Measurements from ENCODE around the gene TNNC1. TPM values are rescaled to one million over a fixed set of nuclear protein-coding genes. Genes with fewer than 3 reads are reported as not detected.

The TNNC1 gene
- total RNA-seq, 1 experiment from 2014 or later, result not detected

DNA sequence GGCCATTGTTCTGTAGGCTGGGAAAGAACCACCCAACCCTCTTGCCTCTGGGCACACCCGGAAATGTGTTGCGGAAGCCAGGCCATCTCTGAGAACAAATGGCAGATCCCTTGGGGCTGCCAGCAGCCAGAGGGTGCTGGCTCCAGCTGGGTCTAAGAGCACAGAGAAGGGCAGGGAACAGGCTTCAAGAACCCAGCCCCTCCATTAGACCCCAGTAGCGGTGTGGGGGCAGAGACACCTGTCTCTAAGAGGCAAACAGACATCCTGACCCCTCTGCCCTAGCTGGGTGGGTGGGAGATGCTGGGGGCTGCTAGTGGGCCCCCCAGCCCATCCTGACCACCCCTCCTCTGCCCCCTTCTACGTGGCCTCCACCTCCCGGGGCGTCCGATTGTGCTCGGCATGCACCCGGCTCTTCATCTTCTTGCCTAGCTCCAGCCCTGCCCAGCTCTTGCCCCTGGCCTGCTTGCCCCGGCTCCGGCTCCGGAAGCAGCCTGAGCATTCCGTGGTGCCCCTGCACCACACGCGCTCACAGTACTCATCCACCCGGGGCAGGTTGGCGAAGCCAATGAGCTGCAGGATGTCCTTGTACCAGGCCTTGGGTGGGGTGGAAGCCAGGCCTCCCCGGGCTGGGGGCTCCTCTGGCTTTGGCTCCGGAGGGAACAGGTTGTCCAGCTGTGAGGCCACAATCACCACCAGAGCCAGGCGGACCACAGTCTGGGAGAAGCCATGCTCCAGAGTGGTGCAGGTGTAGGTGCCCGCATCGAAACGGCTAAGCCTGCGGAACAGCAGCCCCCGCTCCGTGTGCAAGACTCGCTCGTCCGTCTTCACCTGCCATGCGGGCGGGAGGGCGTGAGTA, 18.4 kb downstream of the TNNC1 start:
- Histone ChIP-seq H3K4me3 (ENCODE audit: low read depth, low read length, poor library complexity, severe bottlenecking) (no peak overlapping the region), H3K27ac (ENCODE audit: low read depth, low read length, poor library complexity, severe bottlenecking) (no peak overlapping the region), H3K4me1 (ENCODE audit: insufficient read depth, low read length, poor library complexity, severe bottlenecking) (no peaks in the 10 kb centered on the region), H3K9me3 (ENCODE audit: low read depth, low read length, poor library complexity, severe bottlenecking) (no peaks in the 10 kb centered on the region), H3K36me3 (ENCODE audit: insufficient read depth, low read length, poor library complexity, severe bottlenecking) (no peaks in the 10 kb centered on the region), H3K27me3 (replicated peaks; ENCODE audit: insufficient read depth, low read depth, low read length, poor library complexity) (no peaks in the 10 kb centered on the region)
- TF ChIP-seq CTCF (conservative IDR thresholded peaks at IDR 0.05; ENCODE audit: low read depth, low read length) (no peak), EZH2 (IDR thresholded peaks at IDR 0.05; ENCODE audit: borderline replicate concordance, low read depth, low read length, poor library complexity, severe bottlenecking) (no peak)
- DNase-seq (ENCODE audit: low spot score), result no peak
- POLR2A ChIA-PET (ENCODE audit: low non-redundant PET), result no interaction called here
- intact Hi-C loops (cut with micrococcal nuclease; ENCODE audit: unreplicated experiment), result no loop called here
- BruUV-seq (replicated peaks), result no TSS peak
- CTCF ChIA-PET, result no interaction called here

DNA sequence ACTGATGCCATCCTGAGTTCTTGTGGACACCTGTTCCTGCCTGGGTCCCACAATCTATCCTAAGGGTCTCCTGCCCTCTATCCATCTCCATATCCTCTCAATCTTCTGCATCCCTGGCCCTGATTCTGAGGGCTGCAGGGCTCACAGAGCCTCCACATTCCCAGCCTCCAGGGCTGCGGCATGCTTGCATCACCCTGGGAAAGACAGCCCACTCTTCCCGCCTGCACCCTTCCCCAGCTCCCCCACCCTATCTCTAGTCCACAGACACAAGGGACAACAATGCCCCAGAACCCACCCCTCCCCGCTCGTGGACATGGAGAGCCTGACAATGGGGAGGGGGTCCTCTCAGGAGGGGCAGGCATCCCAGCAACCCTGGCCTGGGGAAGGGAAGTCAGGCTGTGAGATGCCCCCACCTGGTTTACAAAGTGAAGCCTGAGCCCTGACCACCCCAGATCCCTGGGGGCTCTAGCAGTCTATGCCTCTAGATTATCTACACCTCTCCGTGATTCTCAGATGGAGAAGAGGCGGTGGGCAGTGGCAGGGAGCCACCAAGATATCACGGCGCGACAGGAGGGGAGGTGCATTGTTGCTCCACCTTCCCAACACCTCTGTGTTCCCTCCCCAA, 19.2 kb downstream of the TNNC1 start:
- no TSS peak for BruUV-seq (replicated peaks)
- Histone ChIP-seq H3K27me3 (replicated peaks; ENCODE audit: insufficient read depth, low read depth, low read length, poor library complexity) (no peaks in the 10 kb centered on the region), H3K9me3 (ENCODE audit: low read depth, low read length, poor library complexity, severe bottlenecking) (no peaks in the 10 kb centered on the region), H3K4me1 (ENCODE audit: insufficient read depth, low read length, poor library complexity, severe bottlenecking) (no peaks in the 10 kb centered on the region), H3K27ac (ENCODE audit: low read depth, low read length, poor library complexity, severe bottlenecking) (no peak overlapping the region), H3K36me3 (ENCODE audit: insufficient read depth, low read length, poor library complexity, severe bottlenecking) (no peaks in the 10 kb centered on the region), H3K4me3 (ENCODE audit: low read depth, low read length, poor library complexity, severe bottlenecking) (no peak overlapping the region)
- intact Hi-C loops (cut with micrococcal nuclease; ENCODE audit: unreplicated experiment), result no loop called here
- ChIA-PET CTCF (no interaction called here), POLR2A (ENCODE audit: low non-redundant PET) (no interaction called here)
- no peak for DNase-seq (ENCODE audit: low spot score)
- no peak for TF ChIP-seq CTCF (conservative IDR thresholded peaks at IDR 0.05; ENCODE audit: low read depth, low read length)
- no peak for TF ChIP-seq EZH2 (IDR thresholded peaks at IDR 0.05; ENCODE audit: borderline replicate concordance, low read depth, low read length, poor library complexity, severe bottlenecking)

DNA sequence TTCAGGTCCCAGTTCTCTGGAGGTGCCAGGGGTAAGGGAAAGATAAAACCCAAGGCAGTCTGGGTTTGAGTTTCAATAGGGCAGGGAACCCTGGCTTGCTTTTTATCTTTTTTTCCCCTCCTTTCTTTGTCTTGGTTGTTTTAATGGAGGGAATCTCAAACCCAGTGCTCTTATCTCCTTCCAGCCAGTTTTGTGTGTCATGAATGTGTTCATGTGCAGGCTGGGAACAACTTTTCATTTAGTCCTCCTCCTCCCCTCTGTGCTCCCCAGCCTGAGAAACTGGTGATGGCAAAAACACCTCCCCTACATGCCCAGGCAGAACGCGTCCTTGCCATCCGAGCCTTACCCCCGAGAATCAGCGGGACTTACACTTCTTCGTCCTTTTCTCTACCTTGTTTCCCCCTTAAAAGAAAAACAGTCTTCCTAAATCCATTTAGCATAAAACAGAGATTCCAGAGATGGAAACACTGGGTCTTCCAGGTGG, 19.8 kb downstream of the TNNC1 start:
- Histone ChIP-seq H3K36me3 (ENCODE audit: insufficient read depth, low read length, poor library complexity, severe bottlenecking) (no peaks in the 10 kb centered on the region), H3K9me3 (ENCODE audit: low read depth, low read length, poor library complexity, severe bottlenecking) (no peaks in the 10 kb centered on the region), H3K27me3 (replicated peaks; ENCODE audit: insufficient read depth, low read depth, low read length, poor library complexity) (no peaks in the 10 kb centered on the region), H3K4me1 (ENCODE audit: insufficient read depth, low read length, poor library complexity, severe bottlenecking) (no peaks in the 10 kb centered on the region), H3K4me3 (ENCODE audit: low read depth, low read length, poor library complexity, severe bottlenecking) (no peak overlapping the region), H3K27ac (ENCODE audit: low read depth, low read length, poor library complexity, severe bottlenecking) (no peak overlapping the region)
- no peak for DNase-seq (ENCODE audit: low spot score)
- CTCF ChIA-PET, result no interaction called here
- BruUV-seq (replicated peaks), result no TSS peak
- intact Hi-C loops (cut with micrococcal nuclease; ENCODE audit: unreplicated experiment), result no loop called here
- POLR2A ChIA-PET (ENCODE audit: low non-redundant PET), result no interaction called here
- TF ChIP-seq CTCF (conservative IDR thresholded peaks at IDR 0.05; ENCODE audit: low read depth, low read length) (no peak), EZH2 (IDR thresholded peaks at IDR 0.05; ENCODE audit: borderline replicate concordance, low read depth, low read length, poor library complexity, severe bottlenecking) (no peak)

Data from A673 (cell line).